Spleen (tissue), 7 donors: ENCODE measurements around the gene PRKX.
"Not testable (repeated sequence)": the region's sequence is repeated elsewhere in the genome, so short reads cannot be mapped to it uniquely, and the experiment has no call there.

Source experiments
- CTCF ChIP-seq, 11 experiments: fragments of 200-600 bp in 7 of 11; fragments of 450-650 bp in 4 of 11; sonication (generic) in 4 of 11; IDR thresholded peaks in 8 of 11; conservative IDR thresholded peaks in 3 of 11; 1 replicate in 7 of 11; 2 replicates in 4 of 11; pipeline versions ENCODE4 v1.4.0 to v1.8.0; 2016 to 2021; ENCODE audit warnings: antibody characterized with exemption in 11 of 11, inconsistent platforms in 4 of 11, mild to moderate bottlenecking in 1 of 11
- POLR2A ChIP-seq, 3 donors: fragments of 450-650 bp; IDR thresholded peaks; one replicate each; pipeline ENCODE4 v1.5.1; 2017; ENCODE audit warnings: antibody characterized with exemption in 3 of 3, mild to moderate bottlenecking in 1 of 3
- donor health status: DM: no; HTN: no; CAD: no; lungs with moderate emphysema.
- donor health status: DM: no; HTN: no; CAD: no.
- donor health status: DM: no; HTN: no; CAD: no.

GRCh38 chrX:3663576-3664250 is 49.7 kb downstream of the PRKX start:
- not testable (repeated sequence) for TF ChIP-seq CTCF (IDR thresholded peaks at IDR 0.05 in 8 of 11, conservative IDR thresholded peaks at IDR 0.05 in 3 of 11); POLR2A (IDR thresholded peaks at IDR 0.05)
